MCF 10A (cell line): ENCODE results near the gene PARP8. TPM values are rescaled to one million over a fixed set of nuclear protein-coding genes. Genes with fewer than 3 reads are reported as not detected.

Source experiments
- BruUV-seq: library from RNA; stranded (reverse); fragments of 400-500 nt; replicated peaks from 2 replicates; lab custom pipeline; 2021; lab: Mats Ljungman, UMichigan
- CTCF ChIA-PET: fragments of 300-600 bp; sonication (Branson Sonifier 250); formaldehyde crosslinking; extraction: SDS; loops from one replicate; lab custom pipeline; 2021; ENCODE audit warnings: antibody characterized with exemption, inconsistent platforms; lab: Yijun Ruan, JAX
- POLR2A ChIA-PET: fragments of 300-600, 350-650 bp; sonication (Branson Sonifier 250); formaldehyde crosslinking; extraction: SDS; loops from one replicate; lab custom pipeline; 2020; ENCODE audit warnings: antibody characterized with exemption, inconsistent platforms; lab: Yijun Ruan, JAX
- DNase-seq: peaks from one replicate; pipeline ENCODE4 v3.0.0-alpha.2; 2018; ENCODE audit not compliant: unreplicated experiment
- H3K27ac Mint-ChIP-seq: one replicate; pipeline ENCODE4 v1.8.0; 2022; ENCODE audit warnings: mild to moderate bottlenecking, low read depth, mixed read lengths; ENCODE audit not compliant: unreplicated experiment
- H3K27me3 Mint-ChIP-seq: one replicate; pipeline ENCODE4 v1.8.0; 2022; ENCODE audit warnings: mixed read lengths; ENCODE audit not compliant: insufficient read depth, unreplicated experiment
- H3K36me3 Mint-ChIP-seq: one replicate; pipeline ENCODE4 v1.8.0; 2022; ENCODE audit warnings: mild to moderate bottlenecking, moderate library complexity, mixed read lengths; ENCODE audit not compliant: insufficient read depth, unreplicated experiment
- H3K4me1 Mint-ChIP-seq: one replicate; pipeline ENCODE4 v1.8.0; 2022; ENCODE audit warnings: mixed read lengths; ENCODE audit not compliant: insufficient read depth, unreplicated experiment
- H3K4me3 Mint-ChIP-seq: one replicate; pipeline ENCODE4 v1.8.0; 2022; ENCODE audit warnings: mild to moderate bottlenecking, moderate library complexity, mixed read lengths; ENCODE audit not compliant: unreplicated experiment
- H3K9me3 Mint-ChIP-seq: one replicate; pipeline ENCODE4 v1.8.0; 2022; ENCODE audit warnings: mixed read lengths; ENCODE audit not compliant: unreplicated experiment
- CTCF ChIP-seq: fragments of 200-600 bp; IDR thresholded peaks from one replicate; pipeline ENCODE4 v1.8.0; 2022; ENCODE audit warnings: antibody characterized with exemption, mild to moderate bottlenecking; ENCODE audit not compliant: unreplicated experiment
- intact Hi-C: fragments of 100-400 bp; cut with micrococcal nuclease; formaldehyde crosslinking; loops from 2 replicates; pipeline ENCODE4 v1.14.1; 2022
- total RNA-seq: library from RNA; stranded (reverse); gene quantifications from 2 replicates; pipeline ENCODE4 v1.2.3, GENCODE V29; 2022

PARP8 gene
- total RNA-seq, 1 experiment from 2014 or later: 31.2 TPM

DNA sequence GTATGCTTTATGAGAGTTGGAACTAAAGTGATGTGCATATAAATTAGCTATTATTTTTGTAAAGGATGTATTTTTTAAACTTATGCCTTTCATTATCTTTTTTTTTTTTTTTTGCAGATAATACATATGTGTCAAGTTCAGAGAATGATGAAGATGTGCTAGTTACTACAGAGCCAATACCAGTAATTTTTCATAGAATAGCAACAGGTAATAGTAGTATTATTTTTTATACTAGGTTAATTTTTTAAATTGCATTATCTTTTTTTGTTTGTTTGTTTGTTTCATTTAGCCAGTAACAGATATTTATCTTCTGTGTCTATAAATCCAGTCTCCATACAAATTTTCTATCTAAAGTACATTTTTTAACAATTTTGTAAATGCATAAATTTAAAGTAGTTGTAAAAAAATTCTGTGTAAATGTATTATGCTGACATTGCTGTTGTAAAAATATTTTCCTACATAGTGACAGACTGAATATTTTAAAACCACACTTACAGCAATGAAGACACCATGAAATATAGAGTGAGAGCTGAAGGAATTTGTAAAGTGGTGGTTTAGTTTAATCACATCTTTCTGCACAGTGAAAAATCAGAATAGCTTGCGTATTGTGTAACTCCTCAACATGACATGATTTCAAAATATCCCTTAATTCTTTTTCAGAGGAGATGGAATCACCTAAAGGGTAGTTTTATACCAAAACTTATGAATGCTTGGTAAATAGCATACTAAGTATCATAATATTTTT lies 93.3 kb downstream of the PARP8 start:
- Mint-ChIP-seq H3K4me1 (no peaks in the 10 kb centered on the region), H3K27ac (no peak overlapping the region), H3K27me3 (no peaks in the 10 kb centered on the region), H3K4me3 (no peak overlapping the region), H3K9me3 (no peaks in the 10 kb centered on the region), H3K36me3 (peaks cover 16% of the 10 kb centered on the region)
- POLR2A ChIA-PET: interaction anchor here (0.6 to 0.7 kb wide), 2 partner anchors 93 to 375 kb away, joined by 3 to 7 read pairs; partner anchors contain the start of gene PARP8
- DNase-seq: no peak
- intact Hi-C loops: no loop called here
- BruUV-seq: no TSS peak
- no peak for TF ChIP-seq CTCF
- CTCF ChIA-PET: no interaction called here

DNA sequence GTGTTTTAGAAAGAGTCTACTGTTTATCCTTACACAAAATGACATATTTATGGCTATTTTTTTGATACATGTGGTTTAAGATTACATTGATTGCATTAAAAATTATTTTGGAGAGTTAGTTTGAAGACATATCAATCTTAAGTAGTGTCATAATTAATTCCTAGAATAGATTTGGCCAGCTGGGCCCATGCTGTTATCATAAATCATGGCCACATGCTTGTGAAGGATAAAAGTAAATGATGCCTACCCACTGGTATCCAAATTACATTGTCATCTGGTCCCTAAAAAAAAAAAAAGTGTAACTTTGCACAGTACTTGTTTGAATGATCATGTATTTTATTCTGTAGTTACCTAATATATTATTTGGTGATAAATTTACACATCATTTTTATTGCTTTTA lies 96.9 kb downstream of the PARP8 start:
- peaks cover 22% of the 10 kb centered on the region for H3K36me3 Mint-ChIP-seq
- POLR2A ChIA-PET: interaction anchor here (0.6 kb wide), 2 partner anchors 200 to 330 kb away, joined by 3 to 4 read pairs; no protein-coding TSS in a partner anchor
- no peaks in the 10 kb centered on the region for H3K27me3 Mint-ChIP-seq
- no TSS peak for BruUV-seq
- DNase-seq: no peak
- H3K4me1 Mint-ChIP-seq: no peaks in the 10 kb centered on the region
- H3K27ac Mint-ChIP-seq: no peak overlapping the region
- no peak for TF ChIP-seq CTCF
- no peaks in the 10 kb centered on the region for H3K9me3 Mint-ChIP-seq
- intact Hi-C loops: no loop called here
- CTCF ChIA-PET: no interaction called here
- no peak overlapping the region for H3K4me3 Mint-ChIP-seq

DNA sequence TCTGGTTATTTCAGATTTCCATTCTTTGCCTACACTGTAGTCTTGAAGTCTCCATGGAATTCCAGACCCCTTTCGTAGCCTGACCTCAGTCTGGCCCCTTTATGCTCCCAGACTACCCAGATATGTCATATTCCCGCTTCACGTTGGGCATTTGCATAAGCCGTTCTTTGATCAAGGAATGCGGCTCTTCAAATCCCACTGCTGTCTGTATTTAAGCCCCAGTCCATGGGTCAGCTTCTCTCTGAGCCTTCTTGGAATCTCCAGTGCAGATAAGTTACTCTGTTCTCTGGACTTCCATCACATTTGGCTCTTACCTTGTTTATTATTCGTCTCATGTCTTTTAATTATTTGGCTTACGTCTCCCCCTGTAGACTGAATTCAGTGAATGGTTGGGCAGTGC lies 97.4 kb downstream of the PARP8 start:
- DNase-seq: no peak
- Mint-ChIP-seq H3K4me3 (no peak overlapping the region), H3K27me3 (no peaks in the 10 kb centered on the region), H3K27ac (no peak overlapping the region), H3K9me3 (no peaks in the 10 kb centered on the region), H3K36me3 (peaks cover 27% of the 10 kb centered on the region), H3K4me1 (no peaks in the 10 kb centered on the region)
- no peak for TF ChIP-seq CTCF
- intact Hi-C loops: no loop called here
- BruUV-seq: no TSS peak
- ChIA-PET CTCF (no interaction called here), POLR2A (interaction anchor here (0.6 kb wide), 2 partner anchors 201 to 330 kb away, joined by 3 to 4 read pairs; no protein-coding TSS in a partner anchor)

- POLR2A ChIA-PET: no interaction called here
- no peak for DNase-seq
- H3K36me3 Mint-ChIP-seq: peaks cover 32% of the 10 kb centered on the region
- CTCF ChIA-PET: no interaction called here
- intact Hi-C loops: no loop called here
- no peaks in the 10 kb centered on the region for H3K4me1 Mint-ChIP-seq
- no peak overlapping the region for H3K27ac Mint-ChIP-seq
- H3K27me3 Mint-ChIP-seq: no peaks in the 10 kb centered on the region
- no peaks in the 10 kb centered on the region for H3K9me3 Mint-ChIP-seq
- no peak for TF ChIP-seq CTCF
- H3K4me3 Mint-ChIP-seq: no peak overlapping the region
- no TSS peak for BruUV-seq
Observed at GRCh38 chr5:50766042-50766441, 99.6 kb downstream of the PARP8 start.
